Lower leg skin (tissue), 3 donors: ENCODE data around the gene CHCHD5.
"Not testable (repeated sequence)": the region's sequence is repeated elsewhere in the genome, so short reads cannot be mapped to it uniquely, and the experiment has no call there.

Source experiments
- POLR2A ChIP-seq, 2 donors: fragments of 450-650 bp; IDR thresholded peaks; one replicate each; pipeline ENCODE4 v1.6.1; 2016 to 2017; ENCODE audit warnings: antibody characterized with exemption in 2 of 2, mild to moderate bottlenecking in 1 of 2, moderate library complexity in 1 of 2
- TF ChIP-seq, protein P1 (sequence below), 3 donors: fragments of 450-650 bp; IDR thresholded peaks; one replicate each; pipeline ENCODE4 v1.5.1; 2016; ENCODE audit warnings: antibody characterized with exemption in 3 of 3, mild to moderate bottlenecking in 3 of 3, moderate library complexity in 2 of 3

DNA sequence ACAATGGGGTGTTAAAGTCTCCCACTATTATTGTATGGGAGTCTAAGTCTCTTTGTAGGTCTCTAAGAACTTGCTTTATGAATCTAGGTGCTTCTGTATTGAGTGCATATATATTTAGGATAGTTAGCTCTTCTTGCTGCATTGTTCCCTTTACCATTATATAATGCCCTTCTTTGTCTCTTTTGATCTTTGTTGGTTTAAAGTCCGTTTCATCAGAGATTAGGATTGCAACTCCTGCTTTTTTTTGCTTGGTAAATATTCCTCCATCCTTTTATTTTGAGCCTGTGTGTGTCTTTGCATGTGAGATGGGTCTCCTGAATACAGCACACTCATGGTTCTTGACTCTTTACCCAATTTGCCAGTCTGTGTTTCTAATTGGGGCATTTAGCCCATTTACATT lies 27.9 kb downstream of the CHCHD5 start:
- TF ChIP-seq POLR2A (IDR thresholded peaks at IDR 0.05) = not testable (repeated sequence)
- TF ChIP-seq, protein P1, sequence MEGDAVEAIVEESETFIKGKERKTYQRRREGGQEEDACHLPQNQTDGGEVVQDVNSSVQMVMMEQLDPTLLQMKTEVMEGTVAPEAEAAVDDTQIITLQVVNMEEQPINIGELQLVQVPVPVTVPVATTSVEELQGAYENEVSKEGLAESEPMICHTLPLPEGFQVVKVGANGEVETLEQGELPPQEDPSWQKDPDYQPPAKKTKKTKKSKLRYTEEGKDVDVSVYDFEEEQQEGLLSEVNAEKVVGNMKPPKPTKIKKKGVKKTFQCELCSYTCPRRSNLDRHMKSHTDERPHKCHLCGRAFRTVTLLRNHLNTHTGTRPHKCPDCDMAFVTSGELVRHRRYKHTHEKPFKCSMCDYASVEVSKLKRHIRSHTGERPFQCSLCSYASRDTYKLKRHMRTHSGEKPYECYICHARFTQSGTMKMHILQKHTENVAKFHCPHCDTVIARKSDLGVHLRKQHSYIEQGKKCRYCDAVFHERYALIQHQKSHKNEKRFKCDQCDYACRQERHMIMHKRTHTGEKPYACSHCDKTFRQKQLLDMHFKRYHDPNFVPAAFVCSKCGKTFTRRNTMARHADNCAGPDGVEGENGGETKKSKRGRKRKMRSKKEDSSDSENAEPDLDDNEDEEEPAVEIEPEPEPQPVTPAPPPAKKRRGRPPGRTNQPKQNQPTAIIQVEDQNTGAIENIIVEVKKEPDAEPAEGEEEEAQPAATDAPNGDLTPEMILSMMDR (IDR thresholded peaks at IDR 0.05) = not testable (repeated sequence)
